Panc1 (cell line): ENCODE measurements around the gene CCDC102A.

ENCODE experiments used
- CTCF ChIP-seq: fragments of 450-650 bp; IDR thresholded peaks from 2 replicates; pipeline ENCODE4 v1.5.1; 2017; ENCODE audit warnings: mild to moderate bottlenecking
- POLR2AphosphoS5 ChIP-seq: IDR thresholded peaks from 2 replicates; pipeline ENCODE4 v1.6.1; 2012; ENCODE audit warnings: mild to moderate bottlenecking, low read depth, low read length, moderate library complexity
- SIN3A ChIP-seq: IDR thresholded peaks from 2 replicates; pipeline ENCODE4 v1.6.1; 2012; ENCODE audit warnings: low read depth, mild to moderate bottlenecking, low read length, moderate library complexity, borderline replicate concordance; ENCODE audit not compliant: insufficient read depth
- TCF7L2 ChIP-seq: IDR thresholded peaks from 2 replicates; pipeline ENCODE4 v1.6.1; 2011; ENCODE audit warnings: mild to moderate bottlenecking, low read depth, low read length, inconsistent platforms

DNA sequence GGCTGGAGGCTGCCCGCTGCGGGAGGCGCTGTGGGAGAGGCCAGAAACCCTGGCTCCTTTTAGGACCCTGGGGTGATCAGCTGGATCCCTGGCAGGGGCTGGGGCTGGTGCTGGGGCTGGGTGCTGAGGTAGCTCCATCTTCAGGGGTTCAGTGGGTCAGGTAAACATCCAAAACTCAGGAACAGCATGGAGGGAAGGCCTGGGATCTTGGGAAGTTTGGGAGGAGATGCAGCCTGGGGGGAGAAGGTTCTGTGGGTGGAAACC is 27.0 kb upstream of the CCDC102A start:
- TF ChIP-seq CTCF = no peak
- no peak for TF ChIP-seq SIN3A
- no peak for TF ChIP-seq POLR2AphosphoS5
- TF ChIP-seq TCF7L2 = no peak
